ENCODE measurements around the gene CNTN1. TPM values are rescaled to one million over a fixed set of nuclear protein-coding genes. Genes with fewer than 3 reads are reported as not detected.

CNTN1 gene
- total and polyA plus RNA-seq, 12 donors, result 0.07 to 0.90 (median 0.21) TPM; not detected in 1

GRCh38 chr12:40663781-40664180 lies 28.5 kb upstream of the CNTN1 start:
- Histone ChIP-seq H3K27ac (no peak overlapping the region), H3K36me3 (no peaks in the 10 kb centered on the region), H3K4me3 (no peak overlapping the region), H3K4me1 (no peaks in the 10 kb centered on the region), H3K27me3 (no peaks in the 10 kb centered on the region), H3K9me3 (peaks cover 0 to 16% (median 0%) of the 10 kb centered on the region in 11 donors)
- no peak for ATAC-seq
- DNase-seq, result no peak
- 62% methylated on average over 1 of the region's 1 CpG for WGBS, 2 donors
- no peak for TF ChIP-seq CTCF (IDR thresholded peaks at IDR 0.05)
- intact Hi-C loops (cut with DNase I), result no loop called here

- H3K27me3 ChIP-seq, result no peaks in the 10 kb centered on the region
- no peak for TF ChIP-seq CTCF (IDR thresholded peaks at IDR 0.05)
- no peaks in the 10 kb centered on the region for H3K4me1 ChIP-seq
- DNase-seq (no peak), ATAC-seq (no peak)
- H3K36me3 ChIP-seq, result no peaks in the 10 kb centered on the region
- WGBS, 2 donors, result 35 to 54% methylated on average over 1 of the region's 1 CpG
- H3K27ac ChIP-seq, result no peak overlapping the region
- H3K9me3 ChIP-seq, result peaks cover 0 to under 1% (median 0%) of the 10 kb centered on the region in 11 donors
- H3K4me3 ChIP-seq, result no peak overlapping the region
- intact Hi-C loops (cut with DNase I), result no loop called here
Measured at GRCh38 chr12:40668099-40668529, 24.1 kb upstream of the CNTN1 start.

GRCh38 chr12:40672741-40673271 lies 19.4 kb upstream of the CNTN1 start:
- Histone ChIP-seq H3K36me3 (no peaks in the 10 kb centered on the region), H3K9me3 (peaks cover 0 to 9% (median 0%) of the 10 kb centered on the region in 11 donors), H3K4me3 (no peak overlapping the region), H3K4me1 (no peaks in the 10 kb centered on the region), H3K27ac (no peak overlapping the region), H3K27me3 (no peaks in the 10 kb centered on the region)
- 49 to 51% methylated on average over 2 of the region's 2 CpGs for WGBS, 2 donors
- ATAC-seq (no peak), DNase-seq (no peak)
- TF ChIP-seq CTCF (IDR thresholded peaks at IDR 0.05), result no peak
- intact Hi-C loops (cut with DNase I), result no loop called here

GRCh38 chr12:40681148-40681547 lies 11.1 kb upstream of the CNTN1 start:
- Histone ChIP-seq H3K27ac (no peak overlapping the region), H3K9me3 (peaks cover 0 to 20% (median 0%) of the 10 kb centered on the region in 11 donors), H3K36me3 (no peaks in the 10 kb centered on the region), H3K4me3 (no peak overlapping the region), H3K27me3 (peaks cover 0 to 3% (median 0%) of the 10 kb centered on the region in 7 donors), H3K4me1 (no peaks in the 10 kb centered on the region)
- DNase-seq, result no peak
- no peak for TF ChIP-seq CTCF (IDR thresholded peaks at IDR 0.05)
- ATAC-seq, result no peak
- WGBS, 2 donors, result 71 to 81% methylated on average over 2 of the region's 2 CpGs
- intact Hi-C loops (cut with DNase I), result no loop called here

All from heart right ventricle (tissue), 16 donors.